ENCODE data around the gene ZBTB20. TPM values are rescaled to one million over a fixed set of nuclear protein-coding genes. Genes with fewer than 3 reads are reported as not detected.

ZBTB20 gene
- total and polyA plus RNA-seq, 2 donors (not counting 1 experiment from before 2014, with no cell fraction given) = 4.0 to 22.5 TPM

GRCh38 chr3:114994554-114995341 is 152.3 kb downstream of the ZBTB20 start:
- Histone ChIP-seq H4K20me1 (ENCODE audit: control insufficient read depth, extremely low read depth, insufficient read depth, low read length) (no peaks in the 10 kb centered on the region), H3K4me3 (replicated peaks in 1 of 4; ENCODE audit: control extremely low read depth in 1 of 4, insufficient read depth in 1 of 4, low read depth in 3 of 4, low read length in 4 of 4) (no peak overlapping the region), H3K79me2 (ENCODE audit: control insufficient read depth, insufficient read depth, low read length) (no peaks in the 10 kb centered on the region), H3K27ac (ENCODE audit: insufficient read depth, low read length) (no peak overlapping the region), H3K36me3 (ENCODE audit: control insufficient read depth, insufficient read depth, low read length) (no peaks in the 10 kb centered on the region), H3K4me2 (ENCODE audit: extremely low read depth, insufficient read depth, low read length) (no peak overlapping the region), H3K27me3 (ENCODE audit: control insufficient read depth, insufficient read depth, low read length) (no peaks in the 10 kb centered on the region), H3K9me3 (ENCODE audit: control insufficient read depth, insufficient read depth, low read depth, low read length) (no peaks in the 10 kb centered on the region), H2AFZ (ENCODE audit: low read length) (no peak overlapping the region), H3K4me1 (ENCODE audit: control insufficient read depth, extremely low read depth, insufficient read depth, low read length) (no peaks in the 10 kb centered on the region), H3K9ac (ENCODE audit: insufficient read depth, low read length) (no peak overlapping the region)
- TF ChIP-seq EZH2 (IDR thresholded peaks at IDR 0.05; ENCODE audit: low read length, missing control alignments) = no peak
- TF ChIP-seq, protein P1, sequence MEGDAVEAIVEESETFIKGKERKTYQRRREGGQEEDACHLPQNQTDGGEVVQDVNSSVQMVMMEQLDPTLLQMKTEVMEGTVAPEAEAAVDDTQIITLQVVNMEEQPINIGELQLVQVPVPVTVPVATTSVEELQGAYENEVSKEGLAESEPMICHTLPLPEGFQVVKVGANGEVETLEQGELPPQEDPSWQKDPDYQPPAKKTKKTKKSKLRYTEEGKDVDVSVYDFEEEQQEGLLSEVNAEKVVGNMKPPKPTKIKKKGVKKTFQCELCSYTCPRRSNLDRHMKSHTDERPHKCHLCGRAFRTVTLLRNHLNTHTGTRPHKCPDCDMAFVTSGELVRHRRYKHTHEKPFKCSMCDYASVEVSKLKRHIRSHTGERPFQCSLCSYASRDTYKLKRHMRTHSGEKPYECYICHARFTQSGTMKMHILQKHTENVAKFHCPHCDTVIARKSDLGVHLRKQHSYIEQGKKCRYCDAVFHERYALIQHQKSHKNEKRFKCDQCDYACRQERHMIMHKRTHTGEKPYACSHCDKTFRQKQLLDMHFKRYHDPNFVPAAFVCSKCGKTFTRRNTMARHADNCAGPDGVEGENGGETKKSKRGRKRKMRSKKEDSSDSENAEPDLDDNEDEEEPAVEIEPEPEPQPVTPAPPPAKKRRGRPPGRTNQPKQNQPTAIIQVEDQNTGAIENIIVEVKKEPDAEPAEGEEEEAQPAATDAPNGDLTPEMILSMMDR (conservative IDR thresholded peaks at IDR 0.05 in 1 of 2, IDR thresholded peaks at IDR 0.05 in 1 of 2; ENCODE audit: low read depth in 1 of 2, low read length in 2 of 2) = no peak
- no peak for DNase-seq (ENCODE audit: low read depth in 2 of 2)

- Histone ChIP-seq H3K9me3 (ENCODE audit: control insufficient read depth, insufficient read depth, low read depth, low read length) (no peaks in the 10 kb centered on the region), H3K9ac (ENCODE audit: insufficient read depth, low read length) (no peak overlapping the region), H4K20me1 (ENCODE audit: control insufficient read depth, extremely low read depth, insufficient read depth, low read length) (no peaks in the 10 kb centered on the region), H3K36me3 (ENCODE audit: control insufficient read depth, insufficient read depth, low read length) (no peaks in the 10 kb centered on the region), H3K4me1 (ENCODE audit: control insufficient read depth, extremely low read depth, insufficient read depth, low read length) (no peaks in the 10 kb centered on the region), H3K79me2 (ENCODE audit: control insufficient read depth, insufficient read depth, low read length) (no peaks in the 10 kb centered on the region), H3K4me3 (replicated peaks in 1 of 4; ENCODE audit: control extremely low read depth in 1 of 4, insufficient read depth in 1 of 4, low read depth in 3 of 4, low read length in 4 of 4) (no peak overlapping the region), H3K4me2 (ENCODE audit: extremely low read depth, insufficient read depth, low read length) (no peak overlapping the region), H3K27me3 (ENCODE audit: control insufficient read depth, insufficient read depth, low read length) (no peaks in the 10 kb centered on the region), H2AFZ (ENCODE audit: low read length) (no peak overlapping the region), H3K27ac (ENCODE audit: insufficient read depth, low read length) (no peak overlapping the region)
- no peak for TF ChIP-seq EZH2 (IDR thresholded peaks at IDR 0.05; ENCODE audit: low read length, missing control alignments)
- TF ChIP-seq, protein P1 (conservative IDR thresholded peaks at IDR 0.05 in 1 of 2, IDR thresholded peaks at IDR 0.05 in 1 of 2; ENCODE audit: low read depth in 1 of 2, low read length in 2 of 2) = no peak
- DNase-seq (ENCODE audit: low read depth in 2 of 2) = no peak
These were observed 161.3 kb downstream of the ZBTB20 start for GRCh38 chr3:114985776-114986175.

GRCh38 chr3:114983248-114983647 is 163.8 kb downstream of the ZBTB20 start:
- Histone ChIP-seq H3K4me2 (ENCODE audit: extremely low read depth, insufficient read depth, low read length) (no peak overlapping the region), H3K9me3 (ENCODE audit: control insufficient read depth, insufficient read depth, low read depth, low read length) (no peaks in the 10 kb centered on the region), H3K36me3 (ENCODE audit: control insufficient read depth, insufficient read depth, low read length) (no peaks in the 10 kb centered on the region), H3K9ac (ENCODE audit: insufficient read depth, low read length) (no peak overlapping the region), H2AFZ (ENCODE audit: low read length) (no peak overlapping the region), H3K27me3 (ENCODE audit: control insufficient read depth, insufficient read depth, low read length) (no peaks in the 10 kb centered on the region), H3K27ac (ENCODE audit: insufficient read depth, low read length) (no peak overlapping the region), H3K4me1 (ENCODE audit: control insufficient read depth, extremely low read depth, insufficient read depth, low read length) (no peaks in the 10 kb centered on the region), H4K20me1 (ENCODE audit: control insufficient read depth, extremely low read depth, insufficient read depth, low read length) (no peaks in the 10 kb centered on the region), H3K4me3 (replicated peaks in 1 of 4; ENCODE audit: control extremely low read depth in 1 of 4, insufficient read depth in 1 of 4, low read depth in 3 of 4, low read length in 4 of 4) (no peak overlapping the region), H3K79me2 (ENCODE audit: control insufficient read depth, insufficient read depth, low read length) (no peaks in the 10 kb centered on the region)
- no peak for DNase-seq (ENCODE audit: low read depth in 2 of 2)
- TF ChIP-seq EZH2 (IDR thresholded peaks at IDR 0.05; ENCODE audit: low read length, missing control alignments) = no peak
- TF ChIP-seq, protein P1 (conservative IDR thresholded peaks at IDR 0.05 in 1 of 2, IDR thresholded peaks at IDR 0.05 in 1 of 2; ENCODE audit: low read depth in 1 of 2, low read length in 2 of 2) = no peak
